HG02678 (cell line): ENCODE measurements around the gene GCN1.

ENCODE experiments used
- ATAC-seq: cut with Tn5 transposase; IDR thresholded peaks from one replicate; pipeline ENCODE4 v1.9.1; 2021; ENCODE audit warnings: mild to moderate bottlenecking, moderate library complexity; ENCODE audit not compliant: unreplicated experiment

GCN1 gene

GRCh38 chr12:120229071-120229486 lies 34.6 kb upstream of the GCN1 start:
- no peak for ATAC-seq

- peak; percentile 63 for ATAC-seq
Observed at GRCh38 chr12:120228291-120229070, 34.0 kb upstream of the GCN1 start.

- ATAC-seq, result no peak
Observed at GRCh38 chr12:120228041-120228290, 33.5 kb upstream of the GCN1 start.

GRCh38 chr12:120227233-120228040 lies 32.9 kb upstream of the GCN1 start:
- ATAC-seq, result no peak

DNA sequence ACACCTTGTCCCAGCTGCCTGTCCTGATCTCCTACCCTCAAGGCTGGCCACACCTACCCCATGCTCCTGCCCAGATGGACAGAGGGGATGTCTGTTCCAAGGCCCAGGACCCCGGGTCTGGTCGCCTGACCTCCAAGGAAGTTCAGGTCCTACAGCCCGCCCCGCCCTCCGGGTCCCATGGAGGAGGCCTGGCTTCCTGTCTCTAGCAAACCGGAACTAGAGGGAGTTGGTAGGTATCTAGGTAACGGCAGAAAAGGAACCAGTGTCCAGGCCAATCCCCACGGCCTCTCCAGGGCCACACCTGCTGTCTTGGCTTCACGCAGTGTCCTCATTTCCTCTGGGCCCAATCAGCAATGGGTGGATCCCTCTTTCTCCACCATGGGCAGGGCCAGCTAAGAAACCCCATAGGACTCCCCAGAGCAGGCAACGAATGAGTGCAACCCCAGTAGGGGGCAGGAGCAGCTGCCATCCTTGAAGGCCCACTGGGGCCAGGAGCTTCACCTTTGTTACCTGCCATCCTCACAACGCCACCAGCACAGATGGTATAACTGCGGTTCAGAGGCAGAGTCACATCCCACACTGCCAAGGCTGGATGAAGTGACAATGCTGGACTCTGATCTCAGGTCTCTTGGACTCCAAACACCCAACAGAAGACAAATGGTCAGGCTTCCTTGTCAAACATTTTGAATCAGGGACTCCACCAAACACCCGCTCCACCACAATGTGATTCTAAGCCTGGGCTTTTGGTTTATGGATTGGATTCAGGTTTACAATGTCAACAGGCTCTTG lies 31.5 kb upstream of the GCN1 start:
- no peak for ATAC-seq

GRCh38 chr12:120225200-120225558 lies 30.7 kb upstream of the GCN1 start:
- ATAC-seq, result no peak

DNA sequence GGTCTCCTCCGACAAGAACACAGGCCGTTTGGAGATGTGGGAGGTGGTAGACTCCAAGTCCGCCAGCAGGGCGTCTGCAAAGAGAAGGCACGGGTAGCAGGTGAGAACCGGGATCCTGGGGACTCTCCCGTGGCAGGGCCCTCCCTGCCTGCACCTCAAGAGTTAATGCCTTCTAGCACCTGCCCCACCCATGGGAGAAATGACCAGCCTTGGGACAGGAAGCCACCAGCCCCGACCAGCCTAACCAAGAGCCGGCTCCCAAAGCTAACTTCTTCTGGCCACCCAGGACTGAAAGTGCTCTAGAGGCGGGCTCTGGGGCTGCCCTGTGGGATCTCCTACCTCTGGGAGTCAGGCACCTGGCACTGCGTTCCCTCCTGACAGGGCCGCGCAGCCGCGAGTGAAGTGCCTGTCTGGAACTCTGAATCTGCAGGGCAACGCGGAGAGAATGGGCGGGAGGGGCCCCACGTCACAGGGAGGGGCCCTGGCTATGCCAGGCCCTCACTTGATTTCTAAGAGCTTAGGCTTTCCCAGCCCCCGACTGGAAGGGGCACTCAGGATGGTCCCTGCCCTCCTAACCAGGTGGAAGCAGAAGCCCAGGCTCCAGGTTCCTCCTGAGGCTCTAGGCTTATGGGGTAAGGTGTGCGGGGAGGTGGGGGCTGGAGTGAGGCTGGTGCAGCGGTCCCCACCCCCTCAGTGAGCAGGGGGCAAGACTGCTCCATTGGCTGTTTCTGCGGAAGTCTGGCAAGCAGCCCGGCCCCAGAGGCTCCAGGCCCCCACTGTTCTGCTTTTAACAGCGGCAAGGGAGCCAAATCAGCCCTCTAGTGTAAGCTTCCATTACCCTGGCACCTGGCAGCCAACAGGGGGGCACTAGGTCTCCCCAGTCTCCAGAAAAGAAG lies 30.0 kb upstream of the GCN1 start:
- ATAC-seq, result no peak

- no peak for ATAC-seq
Observed at GRCh38 chr12:120223458-120224303, 29.2 kb upstream of the GCN1 start.

GRCh38 chr12:120222288-120222832 lies 27.8 kb upstream of the GCN1 start:
- ATAC-seq, result no peak

- no peak for ATAC-seq
Observed at GRCh38 chr12:120221576-120221900, 27.0 kb upstream of the GCN1 start.

- ATAC-seq, result no peak
Observed at GRCh38 chr12:120220838-120221575, 26.5 kb upstream of the GCN1 start.

GRCh38 chr12:120218680-120219606 lies 24.4 kb upstream of the GCN1 start:
- no peak for ATAC-seq

DNA sequence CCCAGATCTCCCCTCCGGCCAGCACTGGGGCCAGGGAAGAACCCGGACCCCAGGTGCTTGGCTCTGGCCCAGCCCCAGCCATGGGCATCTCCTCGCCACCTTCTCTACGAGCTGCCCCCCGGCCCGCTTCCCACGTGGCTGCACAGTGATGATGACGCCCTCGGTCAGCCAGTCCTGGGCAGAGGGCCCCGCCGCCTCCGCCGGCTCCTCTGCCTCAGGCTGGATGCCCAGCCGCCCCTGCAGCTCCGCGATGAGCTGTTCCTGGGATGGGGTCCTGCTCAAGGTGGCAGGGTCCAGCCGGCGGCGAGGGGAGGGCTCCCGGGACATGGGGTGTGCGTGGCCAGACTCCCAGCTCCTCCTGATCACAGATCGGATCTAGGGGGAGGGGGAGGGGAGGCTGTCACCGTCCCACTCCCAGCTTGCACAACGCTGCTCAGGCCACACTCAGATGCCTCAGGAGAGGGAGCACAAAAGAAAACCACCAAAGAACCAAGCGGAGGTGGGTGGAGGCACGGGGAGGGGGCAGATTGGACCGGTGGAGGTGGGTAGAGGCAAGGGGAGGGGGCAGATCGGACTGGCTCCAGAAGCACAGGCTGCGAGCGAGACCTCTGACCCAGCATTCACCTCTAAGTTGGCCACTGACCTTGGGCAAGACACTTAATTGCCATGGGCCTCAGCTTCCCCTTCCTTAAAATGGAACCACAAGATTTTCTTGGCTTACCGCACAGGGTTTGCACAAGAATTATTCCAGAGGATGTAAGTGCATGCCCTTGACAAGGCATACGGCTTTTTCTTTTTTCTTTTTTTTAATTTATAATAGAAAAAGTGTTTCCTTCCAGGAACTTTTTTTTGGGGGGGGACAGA lies 22.5 kb upstream of the GCN1 start:
- no peak for ATAC-seq

DNA sequence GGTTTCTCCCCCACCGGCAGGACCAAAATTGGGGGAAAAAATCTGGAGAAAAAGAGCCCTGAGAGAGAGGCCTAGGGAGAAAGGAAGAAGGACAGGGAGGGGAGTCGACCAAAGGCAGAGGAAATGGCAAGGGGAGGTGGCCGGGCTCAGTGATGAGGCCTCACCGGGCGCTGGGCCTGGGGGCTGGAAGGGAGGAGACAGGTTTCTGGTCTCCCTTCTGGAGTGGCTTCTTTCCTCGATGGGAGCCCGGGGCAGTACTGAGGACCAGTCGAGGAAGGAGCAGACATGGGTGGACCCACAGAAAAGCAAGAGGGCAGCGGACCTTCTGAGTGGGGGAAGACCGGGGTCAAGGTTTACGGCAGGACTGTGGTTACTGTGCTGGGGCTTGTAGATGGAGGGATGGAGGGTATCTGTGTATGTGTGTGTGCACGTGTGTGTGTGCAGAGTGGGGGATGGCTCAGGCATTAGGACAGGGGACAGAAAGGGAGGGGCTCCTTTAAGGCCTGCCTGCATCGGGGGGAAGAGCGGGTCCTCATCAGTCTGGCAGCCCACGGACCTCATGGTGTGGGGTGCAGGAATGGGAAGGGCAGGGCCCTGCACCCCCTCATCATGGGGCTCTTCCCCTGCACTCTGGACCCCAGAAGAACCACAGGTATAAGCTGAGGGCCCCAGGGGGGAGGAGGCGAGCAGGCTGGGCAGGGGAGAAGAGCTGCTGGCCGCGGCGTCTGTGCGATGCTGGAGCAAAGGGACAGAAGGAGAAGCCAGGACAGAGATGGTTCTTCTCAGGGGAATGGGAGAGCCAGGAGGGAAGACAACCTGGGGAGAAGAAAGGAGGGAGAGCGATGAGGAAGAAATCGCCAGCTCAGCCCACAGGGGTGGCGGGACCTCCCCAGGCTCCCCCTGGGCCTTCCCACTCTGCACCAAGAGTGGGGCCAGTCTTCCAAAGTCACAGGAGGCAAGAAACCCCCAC lies 21.5 kb upstream of the GCN1 start:
- ATAC-seq, result no peak

DNA sequence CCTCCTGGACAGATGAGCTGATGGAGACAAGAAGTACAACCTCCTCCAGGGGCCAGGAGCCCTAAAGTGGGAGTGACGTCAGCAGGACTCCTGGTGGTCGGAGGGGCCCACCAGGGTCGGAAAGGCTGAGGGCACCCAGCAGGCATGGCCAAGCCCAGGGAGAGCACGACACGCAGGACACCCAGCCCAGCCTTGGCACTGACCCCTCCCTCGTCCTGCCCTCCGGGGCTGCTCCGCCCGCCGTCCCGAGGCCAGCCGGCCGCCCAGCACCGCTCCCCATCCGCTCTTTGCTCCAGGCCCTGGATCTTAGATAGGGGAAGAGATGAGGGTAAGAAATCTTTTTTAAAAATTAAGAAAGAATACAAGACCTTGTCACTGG lies 20.8 kb upstream of the GCN1 start:
- ATAC-seq, result no peak
